ENCODE results near the gene RNF215. TPM values are rescaled to one million over a fixed set of nuclear protein-coding genes. Genes with fewer than 3 reads are reported as not detected.

The RNF215 gene
- total and polyA plus RNA-seq, 2 donors (not counting 3 experiments of a cell fraction or from before 2014, with no cell fraction given): 16.7 to 26.9 TPM

DNA sequence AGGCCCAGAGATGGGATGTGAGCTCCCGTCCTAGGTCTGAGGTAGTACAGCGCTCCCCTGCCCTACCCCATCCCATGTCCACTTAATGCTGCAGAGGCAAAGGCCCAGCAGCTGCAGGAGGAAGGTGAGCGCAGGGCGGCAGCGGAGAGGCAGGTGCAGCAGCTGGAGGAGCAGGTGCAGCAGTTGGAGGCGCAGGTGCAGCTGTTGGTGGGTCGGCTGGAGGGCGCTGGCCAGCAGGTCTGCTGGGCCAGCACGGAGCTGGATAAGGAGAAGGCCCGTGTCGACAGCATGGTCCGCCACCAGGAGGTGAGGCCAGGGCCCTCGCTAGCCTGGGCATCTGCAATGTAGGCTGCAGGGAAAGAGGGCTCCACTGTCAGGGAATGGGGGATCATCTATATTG lies 15.2 kb downstream of the RNF215 start:
- Histone ChIP-seq H3K9ac (replicated peaks; ENCODE audit: extremely low read depth, insufficient read depth, low read length) (no peak overlapping the region), H3K36me3 (ENCODE audit: control insufficient read depth in 2 of 2, extremely low read depth in 1 of 2, insufficient read depth in 2 of 2, low read length in 2 of 2) (no peaks in the 10 kb centered on the region), H4K20me1 (replicated peaks; ENCODE audit: control insufficient read depth, extremely low read depth, insufficient read depth, low read length) (no peaks in the 10 kb centered on the region), H3K4me1 (ENCODE audit: control insufficient read depth, extremely low read depth, insufficient read depth, low read length) (no peaks in the 10 kb centered on the region), H3K79me2 (ENCODE audit: control insufficient read depth, insufficient read depth, low read length) (no peaks in the 10 kb centered on the region), H3K27ac (ENCODE audit: insufficient read depth, low read depth, low read length) (no peak overlapping the region), H2AFZ (ENCODE audit: low read depth, low read length) (no peak overlapping the region), H3K27me3 (ENCODE audit: control insufficient read depth in 2 of 2, insufficient read depth in 2 of 2, low read length in 2 of 2) (no peaks in the 10 kb centered on the region), H3K9me1 (replicated peaks; ENCODE audit: control insufficient read depth, extremely low read depth, insufficient read depth, low read length) (no peaks in the 10 kb centered on the region), H3K4me3 (replicated peaks in 1 of 3; ENCODE audit: insufficient read depth in 1 of 3, low read depth in 1 of 3, low read length in 3 of 3) (no peak overlapping the region), H3K4me2 (ENCODE audit: insufficient read depth, low read length) (no peak overlapping the region), H3K9me3 (replicated peaks; ENCODE audit: control insufficient read depth, insufficient read depth, low read length) (no peaks in the 10 kb centered on the region)
- TF ChIP-seq FOS (IDR thresholded peaks at IDR 0.05; ENCODE audit: borderline replicate concordance, insufficient read depth, low read length) (no peak), POLR2AphosphoS5 (IDR thresholded peaks at IDR 0.05; ENCODE audit: insufficient read depth, low read depth, low read length) (no peak), POLR2A (IDR thresholded peaks at IDR 0.05; ENCODE audit: low read depth, low read length) (no peak), MYC (IDR thresholded peaks at IDR 0.05; ENCODE audit: low read depth, low read length) (no peak)
- TF ChIP-seq, protein P1, sequence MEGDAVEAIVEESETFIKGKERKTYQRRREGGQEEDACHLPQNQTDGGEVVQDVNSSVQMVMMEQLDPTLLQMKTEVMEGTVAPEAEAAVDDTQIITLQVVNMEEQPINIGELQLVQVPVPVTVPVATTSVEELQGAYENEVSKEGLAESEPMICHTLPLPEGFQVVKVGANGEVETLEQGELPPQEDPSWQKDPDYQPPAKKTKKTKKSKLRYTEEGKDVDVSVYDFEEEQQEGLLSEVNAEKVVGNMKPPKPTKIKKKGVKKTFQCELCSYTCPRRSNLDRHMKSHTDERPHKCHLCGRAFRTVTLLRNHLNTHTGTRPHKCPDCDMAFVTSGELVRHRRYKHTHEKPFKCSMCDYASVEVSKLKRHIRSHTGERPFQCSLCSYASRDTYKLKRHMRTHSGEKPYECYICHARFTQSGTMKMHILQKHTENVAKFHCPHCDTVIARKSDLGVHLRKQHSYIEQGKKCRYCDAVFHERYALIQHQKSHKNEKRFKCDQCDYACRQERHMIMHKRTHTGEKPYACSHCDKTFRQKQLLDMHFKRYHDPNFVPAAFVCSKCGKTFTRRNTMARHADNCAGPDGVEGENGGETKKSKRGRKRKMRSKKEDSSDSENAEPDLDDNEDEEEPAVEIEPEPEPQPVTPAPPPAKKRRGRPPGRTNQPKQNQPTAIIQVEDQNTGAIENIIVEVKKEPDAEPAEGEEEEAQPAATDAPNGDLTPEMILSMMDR (IDR thresholded peaks at IDR 0.05; ENCODE audit: extremely low read depth in 1 of 2, insufficient read depth in 1 of 2, low read depth in 1 of 2, low read length in 2 of 2): no peak
- ChIA-PET CTCF (interaction anchor here (1.0 to 2.7 kb wide), 2 partner anchors 16 to 84 kb away, joined by 3 to 6 read pairs; partner anchors contain the start of gene RNF215), POLR2A (no interaction called here)
- FAIRE-seq: no peak
- dilution Hi-C loops (cut with MboI; ENCODE audit: extremely low pct_ligation_motif_present, low sequenced_read_pairs) (no loop called here), intact Hi-C loops (cut with micrococcal nuclease) (no loop called here)
- BruUV-seq (replicated peaks): no TSS peak
- DNase-seq (ENCODE audit: low read depth, low spot score): no peak

- FAIRE-seq: no peak
Observed at GRCh38 chr22:30371321-30371720, 15.9 kb downstream of the RNF215 start.

More at GRCh38 chr22:30371321-30371720, 15.9 kb downstream of the RNF215 start:
- H2AFZ ChIP-seq (ENCODE audit: low read depth, low read length): no peak overlapping the region
- ChIA-PET POLR2A (no interaction called here), CTCF (interaction anchor here (0.8 kb wide), 1 partner anchor 115 kb away, joined by 3 read pairs; no protein-coding TSS in a partner anchor)
- H3K27ac ChIP-seq (ENCODE audit: insufficient read depth, low read depth, low read length): no peak overlapping the region
- intact Hi-C loops (cut with micrococcal nuclease): no loop called here
- H4K20me1 ChIP-seq (replicated peaks; ENCODE audit: control insufficient read depth, extremely low read depth, insufficient read depth, low read length): no peaks in the 10 kb centered on the region
- dilution Hi-C loops (cut with MboI; ENCODE audit: extremely low pct_ligation_motif_present, low sequenced_read_pairs): no loop called here
- H3K79me2 ChIP-seq (ENCODE audit: control insufficient read depth, insufficient read depth, low read length): no peaks in the 10 kb centered on the region
- H3K4me3 ChIP-seq (replicated peaks in 1 of 3; ENCODE audit: insufficient read depth in 1 of 3, low read depth in 1 of 3, low read length in 3 of 3): no peak overlapping the region
- no peaks in the 10 kb centered on the region for H3K27me3 ChIP-seq (ENCODE audit: control insufficient read depth in 2 of 2, insufficient read depth in 2 of 2, low read length in 2 of 2)
- TF ChIP-seq JUN (IDR thresholded peaks at IDR 0.05; ENCODE audit: borderline replicate concordance, insufficient read depth, insufficient read length, low read depth) (no peak), GATA2 (IDR thresholded peaks at IDR 0.05; ENCODE audit: insufficient read depth, insufficient read length, low read depth, low read length) (no peak), POLR2AphosphoS5 (IDR thresholded peaks at IDR 0.05; ENCODE audit: insufficient read depth, low read depth, low read length) (no peak), FOS (IDR thresholded peaks at IDR 0.05; ENCODE audit: borderline replicate concordance, insufficient read depth, low read length) (no peak), EZH2 (IDR thresholded peaks at IDR 0.05; ENCODE audit: borderline replicate concordance, low read depth, low read length, severe bottlenecking) (no peak), POLR2A (IDR thresholded peaks at IDR 0.05; ENCODE audit: low read depth, low read length) (no peak), MYC (IDR thresholded peaks at IDR 0.05; ENCODE audit: low read depth, low read length) (no peak)
- TF ChIP-seq, protein P1 (IDR thresholded peaks at IDR 0.05; ENCODE audit: extremely low read depth in 1 of 2, insufficient read depth in 1 of 2, low read depth in 1 of 2, low read length in 2 of 2): no peak
- TF ChIP-seq, protein P2, sequence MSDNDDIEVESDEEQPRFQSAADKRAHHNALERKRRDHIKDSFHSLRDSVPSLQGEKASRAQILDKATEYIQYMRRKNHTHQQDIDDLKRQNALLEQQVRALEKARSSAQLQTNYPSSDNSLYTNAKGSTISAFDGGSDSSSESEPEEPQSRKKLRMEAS (IDR thresholded peaks at IDR 0.05; ENCODE audit: insufficient read depth, insufficient read length): no peak
- H3K9ac ChIP-seq (replicated peaks; ENCODE audit: extremely low read depth, insufficient read depth, low read length): no peak overlapping the region
- H3K36me3 ChIP-seq (ENCODE audit: control insufficient read depth in 2 of 2, extremely low read depth in 1 of 2, insufficient read depth in 2 of 2, low read length in 2 of 2): no peaks in the 10 kb centered on the region
- no TSS peak for BruUV-seq (replicated peaks)
- H3K4me1 ChIP-seq (ENCODE audit: control insufficient read depth, extremely low read depth, insufficient read depth, low read length): no peaks in the 10 kb centered on the region
- H3K4me2 ChIP-seq (ENCODE audit: insufficient read depth, low read length): no peak overlapping the region
- no peaks in the 10 kb centered on the region for H3K9me3 ChIP-seq (replicated peaks; ENCODE audit: control insufficient read depth, insufficient read depth, low read length)
- no peak for DNase-seq (ENCODE audit: low read depth, low spot score)
- H3K9me1 ChIP-seq (replicated peaks; ENCODE audit: control insufficient read depth, extremely low read depth, insufficient read depth, low read length): no peaks in the 10 kb centered on the region
